Stimulated activated CD8-positive, alpha-beta memory T cell treated with anti-CD3 and anti-CD28 coated beads, Interleukin-7, amount 100 ng/mL, for 24 hours (primary cell): ENCODE measurements around the gene SLC7A5.

Source experiments
- DNase-seq: peaks from one replicate; pipeline ENCODE4 v3.0.0-alpha.2; 2020; ENCODE audit warnings: low read depth

The SLC7A5 gene

GRCh38 chr16:87846705-87847466 is 22.4 kb downstream of the SLC7A5 start:
- no peak for DNase-seq

DNA sequence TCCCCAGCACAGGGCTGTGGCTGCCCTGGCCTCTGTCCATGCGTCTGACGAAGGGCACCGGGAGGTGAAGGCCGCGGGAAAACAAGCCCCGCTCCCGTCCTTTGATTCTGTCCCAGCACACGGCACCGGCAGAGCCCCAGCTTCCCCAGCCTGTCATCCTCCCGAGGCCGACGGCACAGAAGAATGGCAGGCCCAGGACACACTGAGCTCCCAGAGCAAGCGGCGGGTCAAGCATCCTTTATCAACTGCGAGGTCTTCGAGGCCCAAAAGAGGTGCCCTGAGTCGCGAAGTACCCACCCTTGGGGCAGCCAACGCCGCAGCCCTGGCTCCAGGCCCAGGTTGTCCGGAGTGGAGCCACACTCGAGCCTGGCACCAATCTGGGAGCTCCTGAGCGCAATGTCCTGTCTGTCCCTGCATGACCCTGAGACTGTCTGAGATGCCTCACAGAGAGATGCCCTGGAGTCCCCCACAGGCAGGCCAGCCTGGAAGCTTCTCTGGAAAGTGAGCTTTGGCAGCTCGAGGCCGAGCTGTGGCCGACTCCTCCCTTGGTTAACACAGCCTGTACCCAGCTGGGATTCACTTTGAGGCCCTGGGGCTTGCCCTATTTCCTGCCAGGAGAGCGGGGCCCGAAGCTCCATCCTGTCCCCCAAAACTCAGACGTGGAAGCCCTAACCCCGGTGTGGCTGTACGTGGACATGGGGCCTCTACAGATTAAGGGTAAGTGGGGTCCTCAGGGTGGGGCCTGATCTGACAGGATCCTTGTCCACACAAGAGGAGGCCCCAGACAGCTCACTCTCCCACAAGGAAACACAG is 23.3 kb downstream of the SLC7A5 start:
- DNase-seq: no peak

GRCh38 chr16:87845213-87845612 is 24.1 kb downstream of the SLC7A5 start:
- no peak for DNase-seq

DNA sequence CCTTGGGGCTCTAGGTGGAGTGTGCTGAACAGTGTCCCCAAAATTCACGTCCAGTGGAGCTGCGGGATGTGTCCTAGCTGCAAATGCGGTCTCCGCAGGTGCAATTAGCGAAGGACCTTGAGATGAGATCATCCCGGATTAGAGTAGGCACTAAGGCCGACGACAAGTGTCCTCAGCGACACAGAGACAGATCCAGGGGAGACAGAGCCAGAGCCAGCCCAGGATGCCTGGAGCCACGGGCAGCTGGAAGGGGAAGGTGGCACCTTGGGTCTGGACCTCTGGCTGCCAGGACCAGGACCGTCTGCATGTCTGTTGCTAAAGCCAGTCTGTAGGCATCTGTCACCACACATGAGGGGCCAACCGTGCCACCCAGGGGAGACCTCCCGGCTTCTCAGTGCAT is 24.5 kb downstream of the SLC7A5 start:
- no peak for DNase-seq

GRCh38 chr16:87844120-87844733 is 25.1 kb downstream of the SLC7A5 start:
- no peak for DNase-seq

GRCh38 chr16:87843678-87844105 is 25.6 kb downstream of the SLC7A5 start:
- DNase-seq: no peak

GRCh38 chr16:87842209-87842869 is 27.0 kb downstream of the SLC7A5 start:
- DNase-seq: no peak

- DNase-seq: no peak
These were observed 27.7 kb downstream of the SLC7A5 start for GRCh38 chr16:87841340-87842208.

DNA sequence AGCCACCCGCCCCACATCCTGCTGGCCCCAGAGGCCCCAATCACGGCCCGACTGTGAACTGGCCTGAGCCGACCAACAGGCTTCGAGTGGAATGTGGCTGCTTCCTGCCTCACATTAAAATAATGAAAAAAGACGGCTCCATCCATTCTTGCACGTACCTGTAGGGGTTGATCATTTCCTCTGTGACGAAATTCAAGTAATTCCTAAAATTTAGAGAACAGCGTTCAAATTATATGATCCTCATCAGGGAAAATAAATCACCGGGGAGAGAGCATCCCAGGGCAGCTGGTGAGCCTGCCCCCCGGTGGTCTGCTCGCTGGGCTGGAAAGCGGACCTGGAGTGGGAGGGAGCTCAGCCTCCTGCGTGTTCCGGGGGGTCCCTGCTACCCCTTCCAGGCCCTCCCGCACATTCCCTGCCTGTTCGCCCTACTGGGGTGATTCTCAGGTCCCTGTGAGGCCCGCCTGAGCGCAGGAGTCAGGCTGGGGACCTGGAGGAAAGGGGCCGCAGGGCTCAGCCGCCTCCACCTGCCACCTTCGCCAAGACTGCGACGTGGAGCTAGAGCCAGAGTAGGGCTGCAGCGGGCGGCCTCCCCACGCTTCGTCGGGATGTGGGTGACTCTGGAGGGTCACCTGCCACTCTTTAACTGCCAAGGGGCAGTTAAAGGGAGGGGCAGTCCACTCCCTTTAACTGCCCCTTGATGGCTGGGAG is 28.9 kb downstream of the SLC7A5 start:
- DNase-seq: no peak

DNA sequence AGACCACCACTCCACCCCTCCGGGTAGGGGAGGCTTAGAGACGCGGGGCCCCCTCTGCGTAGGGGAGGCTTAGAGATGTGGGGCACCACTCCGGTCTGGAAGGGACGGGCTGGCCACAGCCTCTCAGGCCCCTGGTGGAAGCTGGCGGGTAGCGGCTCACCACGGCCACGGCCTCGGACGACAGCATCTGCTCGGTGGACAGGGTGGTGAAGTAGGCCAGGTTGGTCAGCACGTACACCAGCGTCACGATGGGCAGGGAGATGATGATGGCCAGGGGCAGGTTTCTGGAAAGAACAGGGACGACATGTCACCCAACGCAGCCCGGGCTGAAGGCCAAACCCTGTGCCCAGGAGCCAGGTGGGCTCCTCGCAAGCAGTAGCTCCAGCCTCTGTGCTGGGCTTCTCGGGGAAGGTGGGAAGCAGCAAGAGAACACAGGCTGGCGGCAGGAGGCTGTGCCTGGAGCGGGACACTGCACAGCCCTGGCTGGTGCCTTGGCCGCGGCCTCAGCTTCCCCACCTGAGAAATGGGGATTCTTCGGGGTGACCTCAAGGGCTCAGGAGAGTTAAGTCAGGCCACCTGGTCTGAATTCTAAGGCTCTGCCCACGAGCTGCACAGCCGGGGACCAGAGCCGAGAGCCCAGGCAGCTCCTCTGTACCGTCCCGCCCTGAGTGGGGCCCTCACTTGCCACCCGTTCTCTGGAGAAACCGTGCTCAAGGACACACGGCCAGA is 29.6 kb downstream of the SLC7A5 start:
- DNase-seq: no peak

GRCh38 chr16:87838643-87839541 is 30.4 kb downstream of the SLC7A5 start:
- DNase-seq: no peak

DNA sequence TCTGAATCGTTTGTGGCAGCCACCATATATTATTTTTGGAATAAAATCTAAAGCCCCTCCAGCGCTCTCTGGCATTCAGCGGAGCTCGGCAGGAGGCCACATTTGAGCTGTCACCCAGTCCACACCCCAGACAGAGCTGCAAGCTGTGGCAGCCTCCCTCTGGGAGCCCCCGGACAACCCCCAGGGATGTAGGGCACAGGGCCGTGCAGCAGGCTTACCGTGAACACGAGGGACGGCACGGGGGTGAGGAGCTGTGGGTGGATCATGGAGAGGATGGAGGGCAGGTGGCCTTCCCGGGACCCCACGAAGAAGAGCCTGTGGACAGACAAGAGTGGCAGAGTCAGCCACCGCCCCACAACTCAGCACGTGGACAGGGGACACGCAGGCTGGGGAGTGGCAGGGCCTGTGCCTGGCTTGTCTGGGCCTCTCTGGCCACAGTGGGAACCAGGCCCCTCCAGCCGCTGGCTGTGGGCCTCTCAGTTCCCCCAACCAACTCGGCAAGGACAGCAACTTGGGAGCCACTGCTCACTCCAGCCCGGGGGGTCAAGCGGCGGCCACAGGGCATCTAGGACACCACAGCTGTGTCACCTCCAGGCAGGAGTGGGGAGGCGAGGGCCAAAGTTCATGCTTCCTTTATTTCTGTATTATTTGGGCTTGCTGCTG is 31.5 kb downstream of the SLC7A5 start:
- no peak for DNase-seq

- DNase-seq: no peak
These were observed 32.3 kb downstream of the SLC7A5 start for GRCh38 chr16:87836844-87837581.

DNA sequence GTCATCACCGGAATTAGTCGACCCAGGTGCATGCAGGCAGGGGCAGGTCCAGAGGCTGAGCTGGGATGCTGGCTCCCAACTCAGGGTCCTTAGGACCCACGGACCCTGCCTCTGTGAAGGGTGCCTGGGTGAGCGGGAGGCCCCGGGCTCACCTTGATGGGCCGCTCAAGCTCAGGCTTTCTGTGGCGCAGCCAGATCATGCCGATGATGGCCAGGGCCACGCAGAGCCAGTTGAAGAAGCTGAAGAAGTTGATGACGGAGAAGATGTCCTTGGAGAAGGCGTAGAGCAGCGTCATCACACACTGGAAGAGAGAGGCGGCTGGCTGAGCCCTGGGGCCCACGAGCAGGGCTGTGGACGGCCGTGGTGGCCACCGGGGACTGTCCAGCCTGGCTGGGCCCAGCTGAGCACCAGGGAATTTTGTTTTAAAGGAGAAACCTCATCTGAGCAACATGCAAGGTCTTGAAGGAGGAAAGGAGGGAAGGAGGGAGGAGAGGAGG is 32.9 kb downstream of the SLC7A5 start:
- no peak for DNase-seq

DNA sequence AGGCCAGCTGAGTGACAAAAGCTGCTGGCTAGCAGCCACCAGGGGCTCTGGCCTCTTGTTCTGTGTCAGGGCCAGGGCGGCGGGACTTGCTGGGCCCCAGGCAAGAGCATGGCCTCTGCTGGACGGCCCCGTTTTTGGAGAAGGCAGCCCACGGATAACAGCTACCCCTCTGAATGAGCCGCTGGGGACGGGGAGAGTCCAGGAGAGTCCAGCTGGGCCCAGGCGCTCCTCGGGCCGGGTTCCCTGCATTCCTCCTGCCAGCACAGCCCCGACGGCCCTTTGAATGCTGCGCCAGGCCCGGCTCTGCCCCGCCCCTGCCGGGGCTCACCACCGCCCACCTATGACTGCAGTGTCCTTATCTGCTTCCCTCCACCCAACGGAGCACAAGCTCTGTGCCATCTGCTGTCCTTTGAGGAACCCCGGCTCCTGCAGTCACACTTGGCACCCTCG is 33.4 kb downstream of the SLC7A5 start:
- no peak for DNase-seq

DNA sequence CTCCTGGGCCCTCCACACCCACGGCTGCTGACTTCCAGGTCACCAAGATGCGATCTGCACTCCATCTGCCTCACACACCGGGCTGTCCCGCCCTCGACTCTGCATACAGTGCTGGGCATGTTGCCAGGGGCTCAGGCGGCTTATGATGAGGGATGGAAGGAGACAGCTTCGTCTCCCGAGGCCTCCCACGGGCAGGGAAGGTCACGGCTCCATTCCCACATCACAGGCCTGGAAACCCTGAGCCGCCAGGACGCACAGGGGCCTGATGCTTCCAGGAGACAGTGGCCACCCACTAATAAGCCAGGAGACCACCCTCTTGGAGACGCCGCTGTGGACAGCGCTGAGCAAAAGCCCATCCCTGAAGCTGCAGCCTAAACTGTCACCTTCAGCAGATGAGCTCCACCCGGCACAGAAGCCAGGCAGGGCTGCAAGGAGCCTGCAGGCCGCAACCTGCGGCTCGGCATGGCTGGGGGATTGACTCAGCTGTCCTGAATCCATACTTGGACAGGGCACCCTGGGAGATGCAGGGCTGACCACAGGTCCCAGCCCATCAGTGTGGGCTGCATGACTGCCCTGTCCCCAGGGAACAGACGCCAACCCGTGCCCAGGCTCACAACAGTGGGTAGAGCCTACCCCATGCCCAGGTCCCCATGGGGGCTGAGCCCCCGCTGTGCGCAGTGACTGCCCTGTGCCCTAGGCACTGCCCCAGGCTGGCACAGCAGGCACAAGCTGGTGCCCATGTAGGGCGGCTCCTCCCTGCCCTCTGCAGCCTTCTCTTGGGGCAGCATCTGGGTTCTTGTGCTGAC is 34.4 kb downstream of the SLC7A5 start:
- no peak for DNase-seq
